PC-3 (cell line): ENCODE measurements around the gene MSL1. TPM values are rescaled to one million over a fixed set of nuclear protein-coding genes. Genes with fewer than 3 reads are reported as not detected.

Experiments
- ATAC-seq: fragments of 200-7000 bp; cut with Tn5 transposase; 2 replicates; pipeline ENCODE4 v1.9.1; 2020; ENCODE audit warnings: mild to moderate bottlenecking, moderate library complexity
- BruUV-seq: library from RNA; stranded (reverse); fragments of 400-500 nt; replicated peaks from 2 replicates; lab custom pipeline; 2021; lab: Mats Ljungman, UMichigan
- CTCF ChIA-PET: fragments of 300-600 bp; sonication (Branson Sonifier 250); formaldehyde crosslinking; loops from one replicate; lab custom pipeline; 2022; ENCODE audit warnings: antibody characterized with exemption; lab: Charles Lee
- POLR2A ChIA-PET: fragments of 300-600 bp; sonication (Branson Sonifier 250); formaldehyde crosslinking; loops from one replicate; lab custom pipeline; 2022; ENCODE audit warnings: antibody characterized with exemption; ENCODE audit not compliant: unreplicated experiment; lab: Charles Lee
- DNase-seq: peaks from one replicate; pipeline ENCODE4 v3.0.0-alpha.2; 2015
- H2AFZ ChIP-seq: fragments of 300-600 bp; sonication (generic); 2 replicates; pipeline ENCODE4 v1.6.0; 2016; ENCODE audit warnings: antibody characterized with exemption, low read length
- H3F3A ChIP-seq: fragments of 300-600 bp; sonication (generic); one replicate; pipeline ENCODE4 v1.6.0; 2017; ENCODE audit warnings: antibody characterized with exemption, low read length, control low read depth, mild to moderate bottlenecking; ENCODE audit not compliant: unreplicated experiment
- H3K27ac ChIP-seq: fragments of 300-600 bp; sonication (generic); 2 replicates; pipeline ENCODE4 v1.5.1; 2016; ENCODE audit warnings: mild to moderate bottlenecking, low read length
- H3K27me3 ChIP-seq: fragments of 300-600 bp; sonication (generic); 2 replicates; pipeline ENCODE4 v1.6.1; 2016; ENCODE audit warnings: low read length, mixed read lengths
- H3K36me3 ChIP-seq: fragments of 300-600 bp; sonication (generic); 2 replicates; pipeline ENCODE4 v1.6.1; 2016; ENCODE audit warnings: low read depth, mixed run types, low read length, mixed read lengths
- H3K4me1 ChIP-seq: fragments of 300-600 bp; sonication (generic); 2 replicates; pipeline ENCODE4 v1.5.1; 2016; ENCODE audit warnings: low read length; ENCODE audit not compliant: insufficient read depth
- H3K4me2 ChIP-seq: fragments of 300-600 bp; sonication (generic); 2 replicates; pipeline ENCODE4 v1.6.0; 2016; ENCODE audit warnings: low read length
- H3K4me3 ChIP-seq: fragments of 300-600 bp; sonication (generic); 2 replicates; pipeline ENCODE4 v1.5.1; 2016; ENCODE audit warnings: mild to moderate bottlenecking, low read length, mixed read lengths
- H3K79me2 ChIP-seq: fragments of 300-600 bp; sonication (generic); 2 replicates; pipeline ENCODE4 v1.6.1; 2017; ENCODE audit warnings: low read length, mixed read lengths
- H3K9ac ChIP-seq: fragments of 300-600 bp; sonication (generic); 2 replicates; pipeline ENCODE4 v1.6.0; 2016; ENCODE audit warnings: mild to moderate bottlenecking, low read length
- H3K9me2 ChIP-seq: fragments of 300-600 bp; sonication (generic); replicated peaks from 2 replicates; pipeline ENCODE4 v1.6.1; 2016; ENCODE audit warnings: mixed run types, low read length, mixed read lengths
- H3K9me3 ChIP-seq: fragments of 300-600 bp; sonication (generic); 2 replicates; pipeline ENCODE4 v1.6.1; 2016; ENCODE audit warnings: low read length, mixed read lengths
- H4K20me1 ChIP-seq: fragments of 300-600 bp; sonication (generic); 2 replicates; pipeline ENCODE4 v1.6.1; 2016; ENCODE audit warnings: low read length, mixed read lengths
- CTCF ChIP-seq: fragments of 300-600 bp; sonication (generic); conservative IDR thresholded peaks from 2 replicates; pipeline ENCODE4 v1.5.1; 2017; ENCODE audit warnings: antibody characterized with exemption, low read depth, mild to moderate bottlenecking, low read length
- EZH2 ChIP-seq: fragments of 300-600 bp; sonication (generic); IDR thresholded peaks from one replicate; pipeline ENCODE4 v1.6.1; 2017; ENCODE audit warnings: antibody characterized with exemption, mild to moderate bottlenecking, low read length; ENCODE audit not compliant: unreplicated experiment
- EZH2phosphoT487 ChIP-seq: fragments of 300-600 bp; sonication (generic); IDR thresholded peaks from 2 replicates; pipeline ENCODE4 v1.6.1; 2018; ENCODE audit warnings: mild to moderate bottlenecking, antibody characterized with exemption, low read length, borderline replicate concordance
- intact Hi-C: fragments of 100-400 bp; cut with micrococcal nuclease; formaldehyde crosslinking; loops from 2 replicates; pipeline ENCODE4 v1.9.0; 2023
- total RNA-seq: library from RNA; depleted of rRNA; stranded (reverse); fragments of >200 nt; gene quantifications from 2 replicates; pipeline ENCODE4 v1.2.3, GENCODE V29; 2014

The MSL1 gene
- total RNA-seq, 1 experiment from 2014 or later = 22.2 TPM

DNA sequence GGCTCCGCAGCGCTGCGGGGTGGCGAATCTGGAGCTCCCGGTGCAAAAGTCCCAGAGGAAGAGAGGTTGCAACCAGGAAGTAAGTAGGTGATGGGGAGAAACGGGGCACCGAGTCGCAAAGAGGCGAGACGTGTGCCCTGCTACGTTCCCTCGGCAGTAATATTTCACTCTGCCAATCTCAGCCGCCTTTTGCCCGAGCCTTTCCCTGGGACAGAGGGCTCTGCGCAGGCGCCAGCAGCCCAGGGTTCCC, 21.4 kb upstream of the MSL1 start, which contains the start of gene NR1D1:
Gene NR1D1, minus strand, starts transcription at position 171 of the 250 bp plus-strand sequence. CDS start 495 bp downstream, outside the sequence.
- ATAC-seq (no peak), DNase-seq (no peak)
- Histone ChIP-seq H3K4me1 (peaks cover 46% of the 10 kb centered on the region), H2AFZ (peak within 1 kb of the TSS; percentile 32), H3K36me3 (no peaks in the 10 kb centered on the region; the same call in 1 of the 2 replicates), H3K79me2 (peaks cover 23% of the 10 kb centered on the region), H3K4me3 (peak within 1 kb of the TSS; percentile 80), H3K4me2 (peak within 1 kb of the TSS; percentile 89), H3F3A (no peaks in the 10 kb centered on the region), H3K9me2 (no peaks in the 10 kb centered on the region), H3K27me3 (no peaks in the 10 kb centered on the region), H3K27ac (peak within 1 kb of the TSS; percentile 99), H4K20me1 (peaks cover 6% of the 10 kb centered on the region), H3K9ac (peak within 1 kb of the TSS; percentile 91), H3K9me3 (no peaks in the 10 kb centered on the region)
- POLR2A ChIA-PET = interaction anchor here (0.6 to 1.1 kb wide), 6 partner anchors 12 to 1667 kb away, joined by 3 to 10 read pairs (median 4); partner anchors contain the start of gene MED24
- no peak for TF ChIP-seq EZH2
- TF ChIP-seq EZH2phosphoT487 = no peak
- no peak for TF ChIP-seq CTCF
- no TSS peak for BruUV-seq
- intact Hi-C loops = loop anchor here (1.0 kb wide), 1 partner anchor 13 kb away; no protein-coding TSS in a partner anchor
- CTCF ChIA-PET = interaction anchor here (0.6 to 0.9 kb wide), 2 partner anchors 11 to 218 kb away, joined by 4 to 7 read pairs; no protein-coding TSS in a partner anchor

- POLR2A ChIA-PET = interaction anchor here (0.6 to 1.1 kb wide), 6 partner anchors 11 to 1667 kb away, joined by 3 to 10 read pairs (median 4); partner anchors contain the start of gene MED24
- Histone ChIP-seq H2AFZ (peak overlapping the region; percentile 32; the same call in 1 of the 2 replicates), H3K9me3 (no peaks in the 10 kb centered on the region), H3K27ac (peak overlapping the region; percentile 99), H3K4me2 (peak overlapping the region; percentile 89), H4K20me1 (peaks cover 6% of the 10 kb centered on the region), H3F3A (no peaks in the 10 kb centered on the region), H3K79me2 (peaks cover 23% of the 10 kb centered on the region), H3K27me3 (no peaks in the 10 kb centered on the region), H3K9ac (peak overlapping the region; percentile 91), H3K36me3 (no peaks in the 10 kb centered on the region; the same call in 1 of the 2 replicates), H3K9me2 (no peaks in the 10 kb centered on the region), H3K4me3 (peak overlapping the region; percentile 80), H3K4me1 (peaks cover 46% of the 10 kb centered on the region)
- intact Hi-C loops = loop anchor here (1.0 kb wide), 1 partner anchor 12 kb away; no protein-coding TSS in a partner anchor
- CTCF ChIA-PET = interaction anchor here (0.6 to 0.9 kb wide), 2 partner anchors 11 to 218 kb away, joined by 4 to 7 read pairs; no protein-coding TSS in a partner anchor
- ATAC-seq = peak; percentile 55
- BruUV-seq = no TSS peak
- TF ChIP-seq CTCF (no peak), EZH2phosphoT487 (no peak), EZH2 (no peak)
- DNase-seq = peak; percentile 96
These were observed 21.0 kb upstream of the MSL1 start for GRCh38 chr17:40100669-40101366.
